ENCODE results near the gene IL22RA1. TPM values are rescaled to one million over a fixed set of nuclear protein-coding genes. Genes with fewer than 3 reads are reported as not detected.

IL22RA1 gene
- total RNA-seq, 1 donor from 2014 or later: 0.83 TPM

GRCh38 chr1:24180676-24181075 lies 37.7 kb upstream of the IL22RA1 start:
- no peak overlapping the region for H3K27ac ChIP-seq
- intact Hi-C loops (cut with DNase I): no loop called here
- H3K4me1 ChIP-seq: peaks cover 5% of the 10 kb centered on the region
- H3K36me3 ChIP-seq: no peaks in the 10 kb centered on the region
- no peak overlapping the region for H3K4me3 ChIP-seq
- H3K27me3 ChIP-seq (ENCODE audit: low read depth): no peaks in the 10 kb centered on the region
- DNase-seq: no peak
- no peak for ATAC-seq
- H3K9me3 ChIP-seq: no peaks in the 10 kb centered on the region
- no peak for TF ChIP-seq CTCF (IDR thresholded peaks at IDR 0.05)

DNA sequence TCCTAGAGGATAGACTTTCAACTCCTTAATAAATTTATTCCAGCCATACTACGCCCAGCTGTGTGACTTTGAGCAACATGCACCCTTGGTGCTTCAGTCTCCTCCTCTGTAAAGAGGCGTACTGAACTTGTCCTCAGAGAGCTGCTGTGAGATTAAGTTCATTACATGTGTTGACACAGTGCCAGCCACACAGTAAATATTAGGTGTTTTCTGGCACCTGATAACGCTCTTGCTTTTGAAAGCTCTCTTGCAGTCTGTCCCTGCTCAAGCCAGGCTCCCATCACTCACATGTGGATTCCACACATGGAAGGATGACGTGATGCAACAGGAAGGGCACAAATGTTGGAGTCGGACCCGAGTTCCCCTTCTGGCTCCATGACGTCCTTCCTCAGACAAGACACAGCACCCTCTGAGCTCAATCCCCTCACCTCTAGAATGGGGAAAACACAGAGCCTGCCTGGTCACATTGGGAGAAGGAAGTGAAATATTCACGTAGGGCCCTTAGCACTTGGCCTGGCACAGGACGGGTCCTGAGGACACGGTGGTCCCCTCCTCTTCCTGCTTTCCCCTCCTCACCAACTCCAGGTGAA lies 36.4 kb upstream of the IL22RA1 start:
- ATAC-seq (no peak), DNase-seq (no peak)
- intact Hi-C loops (cut with DNase I): no loop called here
- Histone ChIP-seq H3K36me3 (no peaks in the 10 kb centered on the region), H3K27me3 (ENCODE audit: low read depth) (no peaks in the 10 kb centered on the region), H3K4me3 (no peak overlapping the region), H3K27ac (no peak overlapping the region), H3K4me1 (peaks cover 5% of the 10 kb centered on the region), H3K9me3 (no peaks in the 10 kb centered on the region)
- no peak for TF ChIP-seq CTCF (IDR thresholded peaks at IDR 0.05)

DNA sequence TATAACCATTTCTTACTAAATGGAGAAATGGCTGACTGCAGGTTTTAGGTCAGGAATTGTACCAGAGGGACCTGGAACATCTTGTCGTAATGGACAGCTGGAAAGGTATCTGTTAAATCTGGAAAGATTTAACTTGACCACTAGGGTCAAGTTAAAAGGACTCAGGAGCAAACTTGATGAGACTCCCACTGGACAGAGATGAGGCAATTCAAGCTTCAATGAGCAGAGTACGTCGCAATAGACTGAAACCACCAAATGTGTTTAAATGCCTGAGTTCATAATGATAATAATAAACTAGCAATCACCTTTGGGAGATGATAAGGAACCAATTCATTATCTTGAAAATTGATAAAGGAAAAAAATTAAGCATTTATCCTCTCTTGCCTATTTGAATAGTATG lies 35.5 kb upstream of the IL22RA1 start:
- ATAC-seq: no peak

GRCh38 chr1:24177161-24177560 lies 34.2 kb upstream of the IL22RA1 start:
- intact Hi-C loops (cut with DNase I): no loop called here
- TF ChIP-seq CTCF (IDR thresholded peaks at IDR 0.05): no peak
- no peaks in the 10 kb centered on the region for H3K9me3 ChIP-seq
- no peak overlapping the region for H3K27ac ChIP-seq
- H3K4me1 ChIP-seq: peaks cover 5% of the 10 kb centered on the region
- ATAC-seq (no peak), DNase-seq (no peak)
- H3K27me3 ChIP-seq (ENCODE audit: low read depth): no peaks in the 10 kb centered on the region
- no peak overlapping the region for H3K4me3 ChIP-seq
- H3K36me3 ChIP-seq: no peaks in the 10 kb centered on the region

More for the DNA sequence above, 35.5 kb upstream of the IL22RA1 start:
- Histone ChIP-seq H3K4me1 (peaks cover 5% of the 10 kb centered on the region), H3K4me3 (no peak overlapping the region), H3K9me3 (no peaks in the 10 kb centered on the region), H3K36me3 (no peaks in the 10 kb centered on the region), H3K27me3 (ENCODE audit: low read depth) (no peaks in the 10 kb centered on the region), H3K27ac (no peak overlapping the region)
- TF ChIP-seq CTCF (IDR thresholded peaks at IDR 0.05): no peak
- no peak for DNase-seq
- intact Hi-C loops (cut with DNase I): no loop called here

GRCh38 chr1:24175033-24175755 lies 32.3 kb upstream of the IL22RA1 start:
- ATAC-seq (no peak), DNase-seq (no peak)
- no peaks in the 10 kb centered on the region for H3K4me1 ChIP-seq
- H3K4me3 ChIP-seq: no peak overlapping the region
- H3K36me3 ChIP-seq: no peaks in the 10 kb centered on the region
- intact Hi-C loops (cut with DNase I): no loop called here
- no peaks in the 10 kb centered on the region for H3K9me3 ChIP-seq
- H3K27me3 ChIP-seq (ENCODE audit: low read depth): no peaks in the 10 kb centered on the region
- no peak overlapping the region for H3K27ac ChIP-seq
- no peak for TF ChIP-seq CTCF (IDR thresholded peaks at IDR 0.05)

Data from lower lobe of right lung (tissue), 2 donors.